Stimulated activated CD4-positive, alpha-beta T cell treated with anti-CD3 and anti-CD28 coated beads, TNF-alpha, amount 100 ng/mL, for 1 hour (primary cell): Measurements from ENCODE around the gene FBXW7.
"Not testable (repeated sequence)": the region's sequence is repeated elsewhere in the genome, so short reads cannot be mapped to it uniquely, and the experiment has no call there.

Experiments
- DNase-seq, 3 donors: peaks; one replicate each; pipeline ENCODE4 v3.0.0-alpha.2; 2020; ENCODE audit warnings: low read depth in 3 of 3, low spot score in 1 of 3

The FBXW7 gene

DNA sequence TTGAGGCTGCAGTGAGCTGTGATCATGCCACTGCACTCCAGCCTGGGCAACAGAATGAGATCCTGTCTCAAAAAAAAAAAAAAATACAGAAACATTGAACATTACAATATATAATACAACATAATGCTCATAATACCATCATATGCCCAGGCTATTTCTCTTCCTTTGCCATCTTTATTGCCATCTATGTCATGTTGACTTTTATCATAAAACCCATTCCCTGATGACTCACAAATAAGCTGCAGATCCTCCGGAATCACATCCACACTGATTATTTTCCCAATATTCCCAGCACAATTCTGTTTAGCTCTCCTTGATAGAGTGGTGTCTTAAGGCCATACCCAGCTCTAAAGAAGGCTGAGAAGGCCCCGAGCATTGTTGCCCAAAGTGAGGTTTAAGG is 9.2 kb upstream of the FBXW7 start:
- no peak for DNase-seq

- not testable (repeated sequence) for DNase-seq
These were observed 8.6 kb upstream of the FBXW7 start for GRCh38 chr4:152544533-152544932.

GRCh38 chr4:152540941-152541340 is 5.0 kb upstream of the FBXW7 start:
- DNase-seq: no peak

DNA sequence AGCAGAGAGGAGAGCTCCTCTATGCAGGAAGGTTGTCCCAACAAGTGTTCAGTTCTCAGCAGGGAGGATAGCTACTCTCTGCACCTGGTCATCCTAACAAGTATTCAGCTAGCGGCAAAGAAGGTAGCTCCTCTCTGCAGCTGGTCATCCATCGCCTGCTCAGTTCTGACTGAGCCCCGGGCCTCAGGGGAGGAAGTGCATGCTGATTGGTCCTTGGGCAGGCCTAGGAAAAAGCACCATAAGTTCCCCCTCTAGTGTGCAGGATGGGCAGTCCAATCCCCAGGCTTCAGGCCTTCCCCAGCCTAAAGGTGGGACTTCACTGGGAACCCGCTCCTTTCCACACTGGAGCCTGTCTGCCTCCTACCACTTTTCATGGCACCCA is 4.4 kb upstream of the FBXW7 start:
- DNase-seq: no peak

GRCh38 chr4:152539556-152540292 is 3.8 kb upstream of the FBXW7 start:
- DNase-seq: no peak

DNA sequence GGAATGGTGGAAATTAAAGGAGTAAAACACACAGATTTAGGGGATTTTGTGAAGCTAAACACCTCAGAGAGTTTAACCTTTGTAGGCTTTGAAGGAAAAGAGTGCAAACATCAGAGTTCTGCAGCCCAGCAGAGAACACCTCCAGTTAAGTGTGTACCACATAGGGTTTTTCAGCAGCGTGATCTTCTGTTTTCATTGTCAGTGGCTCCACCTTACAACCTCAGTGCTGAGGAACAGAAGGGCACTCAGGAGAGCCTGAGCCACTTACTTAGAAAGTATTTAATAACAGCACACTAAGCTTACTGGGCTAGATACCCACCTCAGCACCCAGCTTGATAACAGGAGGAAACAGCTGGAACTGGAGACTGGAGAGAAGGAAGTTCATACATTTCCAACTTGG is 2.0 kb upstream of the FBXW7 start:
- DNase-seq: no peak

DNA sequence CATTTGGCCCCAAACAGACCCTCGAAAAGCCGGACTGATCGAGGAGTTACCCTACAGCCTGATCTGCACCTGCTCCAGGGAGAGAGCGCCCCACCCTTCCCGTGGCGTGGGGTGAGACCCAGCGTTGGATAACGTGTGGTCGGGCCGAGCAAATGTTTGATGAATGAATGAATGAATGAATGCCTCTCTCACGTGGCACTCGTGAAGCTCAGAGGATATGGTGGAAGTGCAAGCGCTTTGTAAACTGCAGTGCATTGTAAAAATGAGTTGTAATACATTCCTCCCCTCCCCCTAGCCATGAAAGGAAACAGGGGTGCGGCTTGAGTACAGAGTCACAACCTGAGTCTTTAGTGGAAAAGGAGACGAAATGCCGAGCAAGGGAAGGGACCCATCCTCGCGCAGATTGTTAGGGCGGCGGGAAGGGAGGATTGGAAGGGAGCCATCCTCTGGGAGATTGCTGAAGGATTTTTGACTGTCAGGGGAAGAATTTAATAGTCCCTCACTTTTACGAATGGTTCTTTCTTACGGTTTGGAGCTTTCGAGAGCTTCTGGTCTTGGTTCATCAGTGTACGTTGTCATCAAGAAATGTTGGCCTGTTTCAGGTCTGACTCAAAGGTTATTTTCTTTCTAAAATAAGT is 772 bp upstream of the FBXW7 start:
- peak in 1 of 3 donors; percentile 39 for DNase-seq

DNA sequence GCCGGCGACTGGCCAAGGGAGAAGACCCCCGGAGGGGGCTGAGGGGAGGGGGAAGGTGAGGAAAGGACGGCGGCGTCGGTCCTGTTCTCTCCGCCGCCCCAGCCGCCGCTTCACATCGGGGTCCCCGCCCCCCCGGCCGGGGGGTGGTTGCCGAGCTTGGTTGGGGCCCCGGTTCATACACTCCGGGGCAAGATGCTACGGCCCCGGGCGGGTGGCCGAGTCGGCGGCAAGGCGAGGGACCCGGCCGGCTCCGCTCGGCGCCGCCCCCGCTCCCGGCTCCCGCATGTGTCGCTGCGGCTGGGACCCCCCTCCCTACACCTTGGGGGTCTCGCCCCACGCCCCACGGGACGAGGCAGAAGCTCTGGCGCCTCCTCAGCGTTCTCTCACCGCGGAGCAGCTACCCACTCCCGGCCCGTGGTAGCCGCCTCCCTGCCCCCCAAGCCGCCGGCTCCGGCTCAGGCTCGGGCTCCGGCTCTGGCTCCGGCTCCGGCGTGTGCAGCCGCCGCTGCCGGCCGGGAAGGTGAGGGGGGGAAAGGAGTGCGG is 461 bp downstream of the FBXW7 start:
- DNase-seq: peak in 1 of 3 donors; percentile 21

- DNase-seq: peak in 1 of 3 donors; percentile 38
These were observed 1.1 kb downstream of the FBXW7 start for GRCh38 chr4:152534541-152535359.

GRCh38 chr4:152531479-152531878 is 4.4 kb downstream of the FBXW7 start:
- no peak for DNase-seq

DNA sequence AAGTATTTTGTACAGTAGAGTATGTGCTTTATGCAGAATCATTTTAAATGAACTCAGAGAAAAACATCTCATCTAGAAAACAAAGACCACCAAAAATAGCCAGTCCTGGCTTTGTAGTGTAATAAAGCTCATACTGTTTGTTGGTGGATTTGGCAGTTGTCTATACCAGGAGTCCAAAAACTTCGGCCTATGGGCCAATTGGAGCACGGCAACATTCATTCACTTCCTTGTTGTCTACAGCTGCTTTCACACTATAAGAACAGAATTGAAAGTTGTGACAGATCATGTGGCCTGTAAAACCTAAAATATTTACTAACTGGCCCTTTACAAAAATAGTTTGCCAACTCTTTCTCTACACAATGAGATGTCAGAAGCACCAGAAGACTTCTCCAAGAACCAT is 5.3 kb downstream of the FBXW7 start:
- DNase-seq: no peak

DNA sequence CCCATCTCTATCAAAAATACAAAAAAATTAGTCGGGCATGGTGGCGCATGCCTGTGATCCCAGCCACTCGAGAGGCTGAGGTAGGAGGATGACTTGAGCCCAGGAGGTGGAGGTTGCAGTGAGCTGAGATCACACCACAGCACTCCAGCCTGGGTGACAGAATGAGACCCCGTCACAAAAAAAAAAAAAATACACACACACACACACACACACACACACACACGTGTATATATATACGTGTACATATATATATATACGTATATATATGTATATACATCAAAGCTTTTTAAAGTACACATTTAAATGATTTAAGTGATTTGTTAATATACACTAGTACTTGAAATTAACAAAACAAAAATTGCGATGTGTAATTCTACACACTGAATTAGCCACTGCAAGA is 6.0 kb downstream of the FBXW7 start:
- DNase-seq: no peak

DNA sequence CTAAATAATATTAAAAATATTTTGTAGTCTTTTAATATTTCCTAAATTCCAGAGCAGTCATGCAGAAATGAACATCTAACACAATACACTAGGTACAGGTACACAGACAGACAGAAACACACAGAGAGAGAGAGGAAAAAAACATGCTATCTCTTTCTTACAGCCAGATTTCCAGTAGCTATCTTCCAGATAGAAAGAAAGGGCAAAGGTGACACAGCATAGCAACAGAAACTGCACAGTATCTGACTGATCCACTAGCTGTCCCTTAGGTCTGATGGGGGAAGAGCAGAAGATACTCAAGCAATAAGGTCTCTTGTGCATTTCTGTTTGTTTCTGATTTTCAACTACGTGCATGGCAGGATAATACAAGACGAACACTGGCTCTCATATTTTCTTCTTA is 7.8 kb downstream of the FBXW7 start:
- no peak for DNase-seq

GRCh38 chr4:152525878-152526277 is 10.0 kb downstream of the FBXW7 start:
- DNase-seq: no peak

DNA sequence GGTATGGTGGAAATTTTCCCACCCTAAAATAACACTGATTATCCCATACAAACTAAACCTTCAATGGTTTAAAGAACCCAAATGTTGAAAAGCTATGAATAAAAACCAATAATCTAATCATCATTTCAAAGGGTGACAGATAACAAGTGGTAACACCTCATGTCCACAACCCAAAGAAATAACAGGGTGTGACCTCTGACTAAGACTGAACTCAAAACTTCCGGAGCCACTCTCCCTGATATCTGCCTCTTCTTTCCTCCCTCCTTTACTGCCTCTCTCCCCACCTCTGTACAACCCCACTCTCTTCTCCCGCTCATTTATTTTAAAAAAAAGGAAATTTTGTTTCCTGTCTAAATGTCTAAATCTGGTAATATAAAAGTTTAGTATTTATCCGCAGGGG is 11.5 kb downstream of the FBXW7 start:
- no peak for DNase-seq

GRCh38 chr4:152523731-152524130 is 12.2 kb downstream of the FBXW7 start:
- DNase-seq: no peak

- DNase-seq: no peak
These were observed 13.1 kb downstream of the FBXW7 start for GRCh38 chr4:152522754-152523153.

DNA sequence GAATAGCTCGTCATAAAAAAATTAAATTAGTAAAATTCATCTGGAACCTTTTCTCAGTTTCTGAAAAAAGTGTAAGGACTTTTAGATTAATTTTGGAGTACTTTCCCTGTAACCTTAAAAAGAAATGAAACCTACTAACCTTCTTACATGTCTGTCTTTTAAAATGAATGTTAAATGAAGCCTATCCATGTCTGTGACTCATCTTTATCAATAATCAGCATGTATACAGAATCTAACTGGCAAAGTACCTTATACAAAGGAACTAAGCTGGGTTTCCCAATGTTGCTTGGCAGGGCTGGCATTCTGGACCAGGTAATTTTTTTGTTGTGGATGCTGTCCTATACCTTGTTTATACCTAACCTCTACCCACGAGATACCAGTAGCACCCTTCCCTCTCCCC is 13.6 kb downstream of the FBXW7 start:
- DNase-seq: no peak

- DNase-seq: no peak
These were observed 19.7 kb downstream of the FBXW7 start for GRCh38 chr4:152516156-152516555.

- no peak for DNase-seq
These were observed 20.2 kb downstream of the FBXW7 start for GRCh38 chr4:152515678-152516077.

DNA sequence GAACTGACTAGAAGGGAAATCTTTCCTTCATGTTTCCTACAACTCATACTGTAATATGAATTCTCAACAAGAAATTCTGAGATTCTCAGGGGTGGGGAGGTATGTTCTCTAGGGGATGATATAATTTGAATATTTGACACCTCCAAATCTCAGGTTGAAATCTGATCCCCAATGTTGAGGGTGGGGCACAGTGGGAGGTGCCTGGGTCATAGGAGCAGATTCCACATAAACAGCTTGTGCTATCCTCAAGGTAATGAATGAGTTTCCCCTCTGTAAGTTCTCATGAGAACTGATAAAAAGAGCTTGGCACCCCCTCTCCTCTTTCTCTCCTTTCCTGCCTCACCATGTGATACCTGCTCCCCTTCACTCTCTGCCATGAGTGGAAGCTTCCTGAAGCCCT is 21.5 kb downstream of the FBXW7 start:
- no peak for DNase-seq

GRCh38 chr4:152513078-152513477 is 22.8 kb downstream of the FBXW7 start:
- no peak for DNase-seq
